GM19324 (cell line): ENCODE measurements around the gene JMJD1C.
"Not testable (repeated sequence)": the region's sequence is repeated elsewhere in the genome, so short reads cannot be mapped to it uniquely, and the experiment has no call there.

ENCODE experiments used
- ATAC-seq: cut with Tn5 transposase; IDR thresholded peaks from one replicate; pipeline ENCODE4 v1.9.1; 2021; ENCODE audit warnings: mild to moderate bottlenecking, moderate library complexity; ENCODE audit not compliant: unreplicated experiment, low FRiP score

Gene JMJD1C

GRCh38 chr10:63240807-63241206, 225.0 kb downstream of the JMJD1C start:
- ATAC-seq = no peak

- no peak for ATAC-seq
Measured at GRCh38 chr10:63238501-63238900, 227.3 kb downstream of the JMJD1C start.

- no peak for ATAC-seq
Measured at GRCh38 chr10:63237396-63237795, 228.4 kb downstream of the JMJD1C start.

GRCh38 chr10:63236113-63236935, 229.5 kb downstream of the JMJD1C start:
- peak; percentile 63 for ATAC-seq

GRCh38 chr10:63235136-63235535, 230.6 kb downstream of the JMJD1C start:
- not testable (repeated sequence) for ATAC-seq

- ATAC-seq = no peak
Measured at GRCh38 chr10:63229161-63229560, 236.6 kb downstream of the JMJD1C start.

- ATAC-seq = no peak
Measured at GRCh38 chr10:63228237-63228636, 237.5 kb downstream of the JMJD1C start.

- no peak for ATAC-seq
Measured at GRCh38 chr10:63227207-63227895, 238.4 kb downstream of the JMJD1C start.

GRCh38 chr10:63224241-63224640, 241.5 kb downstream of the JMJD1C start:
- no peak for ATAC-seq

- no peak for ATAC-seq
Measured at GRCh38 chr10:63221950-63222349, 243.8 kb downstream of the JMJD1C start.

GRCh38 chr10:63219749-63220148, 246.0 kb downstream of the JMJD1C start:
- ATAC-seq = no peak

GRCh38 chr10:63217120-63217605, 248.6 kb downstream of the JMJD1C start:
- peak; percentile 69 for ATAC-seq

GRCh38 chr10:63214571-63214970, 251.2 kb downstream of the JMJD1C start:
- ATAC-seq = no peak

GRCh38 chr10:63213489-63213888, 252.3 kb downstream of the JMJD1C start:
- no peak for ATAC-seq

- ATAC-seq = no peak
Measured at GRCh38 chr10:63210611-63211196, 255.1 kb downstream of the JMJD1C start.

GRCh38 chr10:63209705-63210104, 256.1 kb downstream of the JMJD1C start:
- ATAC-seq = no peak

GRCh38 chr10:63208986-63209385, 256.8 kb downstream of the JMJD1C start:
- ATAC-seq = no peak

GRCh38 chr10:63206997-63207811, 258.6 kb downstream of the JMJD1C start:
- no peak for ATAC-seq

- ATAC-seq = no peak
Measured at GRCh38 chr10:63206576-63206975, 259.2 kb downstream of the JMJD1C start.

GRCh38 chr10:63205421-63205820, 260.4 kb downstream of the JMJD1C start:
- ATAC-seq = no peak
